Measurements from ENCODE around the gene VPS51. TPM values are rescaled to one million over a fixed set of nuclear protein-coding genes. Genes with fewer than 3 reads are reported as not detected.

VPS51 gene
- total RNA-seq, 1 experiment from 2014 or later = 123 TPM

DNA sequence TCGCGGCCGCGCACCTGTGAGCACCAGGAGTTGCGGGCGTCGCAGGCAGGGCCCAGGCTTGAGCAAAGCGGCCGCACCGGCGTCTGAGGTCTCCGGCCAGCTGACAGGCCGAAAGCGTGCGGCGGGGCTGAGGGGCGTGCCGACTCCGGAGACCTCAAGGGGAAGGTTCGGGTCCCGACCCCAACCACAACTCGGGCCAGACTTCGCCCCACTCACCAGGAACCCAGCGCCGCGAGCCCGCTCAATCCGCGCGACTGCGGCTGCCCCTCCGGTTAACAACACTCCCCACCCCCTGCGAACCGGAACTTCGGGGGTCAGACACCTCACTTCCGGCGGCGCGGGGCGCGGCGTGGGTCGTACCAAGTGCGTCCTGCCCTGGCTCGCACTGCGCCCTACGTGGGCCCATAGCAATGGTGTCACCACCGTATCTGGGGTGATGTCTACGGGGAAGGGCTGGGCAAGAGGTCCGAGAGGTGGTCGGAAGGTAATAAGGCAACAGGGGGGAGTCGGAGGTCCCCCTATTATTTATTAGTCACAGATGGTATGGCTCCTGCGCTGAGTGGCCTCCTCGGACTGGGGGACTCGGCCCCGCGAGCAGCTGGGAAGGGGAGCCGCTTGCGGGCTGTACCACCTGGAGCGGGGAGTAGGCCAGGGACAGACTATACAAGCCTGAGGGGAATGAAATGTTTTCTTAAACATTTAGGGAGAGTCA, 38.4 kb downstream of the VPS51 start, which contains the start of gene SYVN1 (continued):
- TF ChIP-seq, protein P1, sequence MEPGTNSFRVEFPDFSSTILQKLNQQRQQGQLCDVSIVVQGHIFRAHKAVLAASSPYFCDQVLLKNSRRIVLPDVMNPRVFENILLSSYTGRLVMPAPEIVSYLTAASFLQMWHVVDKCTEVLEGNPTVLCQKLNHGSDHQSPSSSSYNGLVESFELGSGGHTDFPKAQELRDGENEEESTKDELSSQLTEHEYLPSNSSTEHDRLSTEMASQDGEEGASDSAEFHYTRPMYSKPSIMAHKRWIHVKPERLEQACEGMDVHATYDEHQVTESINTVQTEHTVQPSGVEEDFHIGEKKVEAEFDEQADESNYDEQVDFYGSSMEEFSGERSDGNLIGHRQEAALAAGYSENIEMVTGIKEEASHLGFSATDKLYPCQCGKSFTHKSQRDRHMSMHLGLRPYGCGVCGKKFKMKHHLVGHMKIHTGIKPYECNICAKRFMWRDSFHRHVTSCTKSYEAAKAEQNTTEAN (CRISPR knock-in tag; IDR thresholded peaks at IDR 0.05) = no peak
- TF ChIP-seq ZNF138 (CRISPR knock-in tag; conservative IDR thresholded peaks at IDR 0.05) (no peak), ZNF416 (CRISPR knock-in tag; IDR thresholded peaks at IDR 0.05) (no peak), TCF7 (CRISPR knock-in tag; IDR thresholded peaks at IDR 0.05; ENCODE audit: low read depth) (no peak), GRHL2 (CRISPR knock-in tag; IDR thresholded peaks at IDR 0.05; ENCODE audit: insufficient replicate concordance, severe bottlenecking) (no peak), CREM (CRISPR knock-in tag; IDR thresholded peaks at IDR 0.05) (peak; percentile 51; the same call in 1 of the 2 replicates), HMGA2 (CRISPR knock-in tag; IDR thresholded peaks at IDR 0.05) (peak; percentile 13; the same call in 1 of the 2 replicates)
- TF ChIP-seq, protein P2, sequence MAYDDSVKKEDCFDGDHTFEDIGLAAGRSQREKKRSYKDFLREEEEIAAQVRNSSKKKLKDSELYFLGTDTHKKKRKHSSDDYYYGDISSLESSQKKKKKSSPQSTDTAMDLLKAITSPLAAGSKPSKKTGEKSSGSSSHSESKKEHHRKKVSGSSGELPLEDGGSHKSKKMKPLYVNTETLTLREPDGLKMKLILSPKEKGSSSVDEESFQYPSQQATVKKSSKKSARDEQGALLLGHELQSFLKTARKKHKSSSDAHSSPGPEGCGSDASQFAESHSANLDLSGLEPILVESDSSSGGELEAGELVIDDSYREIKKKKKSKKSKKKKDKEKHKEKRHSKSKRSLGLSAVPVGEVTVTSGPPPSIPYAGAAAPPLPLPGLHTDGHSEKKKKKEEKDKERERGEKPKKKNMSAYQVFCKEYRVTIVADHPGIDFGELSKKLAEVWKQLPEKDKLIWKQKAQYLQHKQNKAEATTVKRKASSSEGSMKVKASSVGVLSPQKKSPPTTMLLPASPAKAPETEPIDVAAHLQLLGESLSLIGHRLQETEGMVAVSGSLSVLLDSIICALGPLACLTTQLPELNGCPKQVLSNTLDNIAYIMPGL (CRISPR knock-in tag; IDR thresholded peaks at IDR 0.05) = no peak

DNA sequence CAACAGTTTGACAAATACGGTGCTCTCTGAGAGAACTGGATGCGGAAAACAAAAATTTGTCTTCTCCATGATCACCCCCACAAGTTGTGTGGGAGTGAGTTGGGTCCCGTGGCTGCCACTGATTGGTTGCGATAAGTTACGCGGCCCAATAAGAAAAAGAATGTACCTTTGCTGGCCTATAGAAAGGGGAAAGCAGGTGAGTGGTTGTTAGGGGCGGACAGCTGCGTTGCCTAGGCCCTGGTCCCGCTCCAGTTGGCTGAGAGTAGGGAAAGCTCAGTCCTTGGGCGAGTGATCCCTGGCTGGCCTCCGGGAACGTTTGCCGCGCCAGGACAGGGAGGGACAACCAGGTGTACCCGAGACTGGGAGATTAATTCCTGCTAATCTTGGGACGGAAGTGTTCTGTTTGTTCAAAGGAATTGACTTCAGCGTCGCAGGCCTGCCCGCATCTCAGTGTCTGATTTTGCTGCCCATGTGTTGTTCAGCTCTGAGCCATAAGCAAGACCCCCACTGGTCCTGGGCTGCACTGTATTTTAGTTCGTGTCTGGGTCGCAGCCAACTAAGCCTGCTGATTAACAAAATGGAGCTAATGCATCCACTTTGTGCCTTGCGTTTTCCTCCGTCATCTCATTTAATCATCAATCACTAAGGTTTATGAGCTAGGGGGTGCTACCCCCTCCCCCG, 39.1 kb downstream of the VPS51 start:
- Mint-ChIP-seq H3K4me3 (peak overlapping the region; percentile 98), H3K27me3 (ENCODE audit: low read depth) (no peaks in the 10 kb centered on the region; the same call in 1 of the 2 replicates), H3K27ac (peak overlapping the region; percentile 100), H3K4me1 (peaks cover 18% of the 10 kb centered on the region), H3K36me3 (peaks cover 15% of the 10 kb centered on the region), H3K9me3 (no peaks in the 10 kb centered on the region)
- ATAC-seq = peak; percentile 92
- POLR2A ChIA-PET = interaction anchor here (0.7 to 2.1 kb wide), 10 partner anchors 13 to 291 kb away, joined by 3 to 20 read pairs (median 4); partner anchors contain the start of genes CAPN1, FAU, MRPL49 and TM7SF2
- CTCF ChIA-PET = interaction anchor here (0.7 to 3.7 kb wide), 16 partner anchors 13 to 457 kb away, joined by 3 to 40 read pairs (median 6); partner anchors contain the start of genes BATF2, CAPN1, CDC42EP2 and FAU
- peak; percentile 90 for DNase-seq (ENCODE audit: low spot score)
- TF ChIP-seq, protein P3, sequence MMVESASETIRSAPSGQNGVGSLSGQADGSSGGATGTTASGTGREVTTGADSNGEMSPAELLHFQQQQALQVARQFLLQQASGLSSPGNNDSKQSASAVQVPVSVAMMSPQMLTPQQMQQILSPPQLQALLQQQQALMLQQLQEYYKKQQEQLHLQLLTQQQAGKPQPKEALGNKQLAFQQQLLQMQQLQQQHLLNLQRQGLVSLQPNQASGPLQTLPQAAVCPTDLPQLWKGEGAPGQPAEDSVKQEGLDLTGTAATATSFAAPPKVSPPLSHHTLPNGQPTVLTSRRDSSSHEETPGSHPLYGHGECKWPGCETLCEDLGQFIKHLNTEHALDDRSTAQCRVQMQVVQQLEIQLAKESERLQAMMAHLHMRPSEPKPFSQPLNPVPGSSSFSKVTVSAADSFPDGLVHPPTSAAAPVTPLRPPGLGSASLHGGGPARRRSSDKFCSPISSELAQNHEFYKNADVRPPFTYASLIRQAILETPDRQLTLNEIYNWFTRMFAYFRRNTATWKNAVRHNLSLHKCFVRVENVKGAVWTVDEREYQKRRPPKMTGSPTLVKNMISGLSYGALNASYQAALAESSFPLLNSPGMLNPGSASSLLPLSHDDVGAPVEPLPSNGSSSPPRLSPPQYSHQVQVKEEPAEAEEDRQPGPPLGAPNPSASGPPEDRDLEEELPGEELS (CRISPR knock-in tag; IDR thresholded peaks at IDR 0.05) = no peak
- TF ChIP-seq NFYB (CRISPR knock-in tag; conservative IDR thresholded peaks at IDR 0.05; ENCODE audit: low read depth) = peak; percentile 75

DNA sequence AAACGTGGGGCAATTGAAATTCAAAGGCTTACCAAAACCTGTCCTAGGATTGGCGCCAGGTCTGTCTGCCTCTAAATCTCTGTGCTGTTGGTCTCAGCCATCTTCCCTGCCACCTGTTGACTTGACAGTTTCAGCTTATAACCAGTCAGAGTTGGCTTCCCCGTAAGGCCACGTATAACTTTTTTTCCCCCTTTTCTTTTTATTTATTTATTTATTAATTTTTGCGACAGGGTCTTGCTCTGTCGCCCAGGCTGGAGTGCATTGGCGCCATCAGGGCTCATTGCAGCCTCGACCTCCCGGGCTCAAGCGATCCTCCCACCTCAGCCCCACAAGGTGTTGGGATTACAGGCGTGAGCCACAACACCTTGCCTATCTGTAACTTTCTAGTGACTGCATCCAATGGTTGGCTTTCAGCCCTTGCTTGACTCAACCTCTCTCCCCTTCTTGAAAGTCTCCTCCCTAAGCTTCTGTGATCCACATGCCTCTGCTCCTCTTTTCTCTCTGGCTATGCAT, 39.7 kb downstream of the VPS51 start:
- ATAC-seq (no peak), DNase-seq (ENCODE audit: low spot score) (no peak)
- peak overlapping the region; percentile 98 for H3K4me3 Mint-ChIP-seq
- H3K36me3 Mint-ChIP-seq = peaks cover 15% of the 10 kb centered on the region
- H3K27ac Mint-ChIP-seq = peak overlapping the region; percentile 100
- no peaks in the 10 kb centered on the region; the same call in 1 of the 2 replicates for H3K27me3 Mint-ChIP-seq (ENCODE audit: low read depth)
- CTCF ChIA-PET = interaction anchor here (0.9 to 3.7 kb wide), 15 partner anchors 12 to 456 kb away, joined by 3 to 40 read pairs (median 7); partner anchors contain the start of genes BATF2, CAPN1, CDC42EP2 and FAU
- H3K9me3 Mint-ChIP-seq = no peaks in the 10 kb centered on the region
- H3K4me1 Mint-ChIP-seq = peaks cover 18% of the 10 kb centered on the region
- POLR2A ChIA-PET = interaction anchor here (0.7 to 2.1 kb wide), 8 partner anchors 14 to 115 kb away, joined by 3 to 20 read pairs (median 4); partner anchors contain the start of genes CAPN1, FAU, MRPL49 and TM7SF2
- TF ChIP-seq, protein P1 (CRISPR knock-in tag; IDR thresholded peaks at IDR 0.05) = no peak
- TF ChIP-seq, protein P4, sequence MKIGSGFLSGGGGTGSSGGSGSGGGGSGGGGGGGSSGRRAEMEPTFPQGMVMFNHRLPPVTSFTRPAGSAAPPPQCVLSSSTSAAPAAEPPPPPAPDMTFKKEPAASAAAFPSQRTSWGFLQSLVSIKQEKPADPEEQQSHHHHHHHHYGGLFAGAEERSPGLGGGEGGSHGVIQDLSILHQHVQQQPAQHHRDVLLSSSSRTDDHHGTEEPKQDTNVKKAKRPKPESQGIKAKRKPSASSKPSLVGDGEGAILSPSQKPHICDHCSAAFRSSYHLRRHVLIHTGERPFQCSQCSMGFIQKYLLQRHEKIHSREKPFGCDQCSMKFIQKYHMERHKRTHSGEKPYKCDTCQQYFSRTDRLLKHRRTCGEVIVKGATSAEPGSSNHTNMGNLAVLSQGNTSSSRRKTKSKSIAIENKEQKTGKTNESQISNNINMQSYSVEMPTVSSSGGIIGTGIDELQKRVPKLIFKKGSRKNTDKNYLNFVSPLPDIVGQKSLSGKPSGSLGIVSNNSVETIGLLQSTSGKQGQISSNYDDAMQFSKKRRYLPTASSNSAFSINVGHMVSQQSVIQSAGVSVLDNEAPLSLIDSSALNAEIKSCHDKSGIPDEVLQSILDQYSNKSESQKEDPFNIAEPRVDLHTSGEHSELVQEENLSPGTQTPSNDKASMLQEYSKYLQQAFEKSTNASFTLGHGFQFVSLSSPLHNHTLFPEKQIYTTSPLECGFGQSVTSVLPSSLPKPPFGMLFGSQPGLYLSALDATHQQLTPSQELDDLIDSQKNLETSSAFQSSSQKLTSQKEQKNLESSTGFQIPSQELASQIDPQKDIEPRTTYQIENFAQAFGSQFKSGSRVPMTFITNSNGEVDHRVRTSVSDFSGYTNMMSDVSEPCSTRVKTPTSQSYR (CRISPR knock-in tag; IDR thresholded peaks at IDR 0.05) = no peak
- no peak for TF ChIP-seq RORB (CRISPR knock-in tag; IDR thresholded peaks at IDR 0.05)
- TF ChIP-seq ETV6 (CRISPR knock-in tag; IDR thresholded peaks at IDR 0.05) = no peak
- TF ChIP-seq ZNF317 (CRISPR knock-in tag; IDR thresholded peaks at IDR 0.05; ENCODE audit: borderline replicate concordance, low read depth) = no peak
- TF ChIP-seq ATF1 (CRISPR knock-in tag; IDR thresholded peaks at IDR 0.05) = no peak
- no peak for TF ChIP-seq ZNF416 (CRISPR knock-in tag; IDR thresholded peaks at IDR 0.05)
- TF ChIP-seq NR2C2 (CRISPR knock-in tag; IDR thresholded peaks at IDR 0.05) = no peak
- TF ChIP-seq TEAD4 (CRISPR knock-in tag; IDR thresholded peaks at IDR 0.05) = no peak
- TF ChIP-seq, protein P3 (CRISPR knock-in tag; IDR thresholded peaks at IDR 0.05) = no peak
- no peak for TF ChIP-seq CREB1 (CRISPR knock-in tag; IDR thresholded peaks at IDR 0.05)
